Adipocyte (in vitro differentiated cells): ENCODE results near the gene AJAP1.

Experiments used
- DNase-seq: peaks from one replicate; pipeline ENCODE4 v3.0.0-alpha.2; 2015; ENCODE audit warnings: low read depth
- H3K27me3 ChIP-seq: replicated peaks from 2 replicates; pipeline ENCODE4 v1.7.0; 2013; ENCODE audit warnings: mild to moderate bottlenecking, low read length, moderate library complexity; ENCODE audit not compliant: control insufficient read depth, insufficient read depth
- H3K36me3 ChIP-seq: 2 replicates; pipeline ENCODE4 v1.7.0; 2013; ENCODE audit warnings: low read length, mild to moderate bottlenecking, moderate library complexity; ENCODE audit not compliant: control insufficient read depth, insufficient read depth, severe bottlenecking
- H3K4me1 ChIP-seq: 2 replicates; pipeline ENCODE4 v1.7.0; 2013; ENCODE audit warnings: mild to moderate bottlenecking, low read length, moderate library complexity; ENCODE audit not compliant: control insufficient read depth, insufficient read depth
- H3K4me3 ChIP-seq: 2 replicates; pipeline ENCODE4 v1.7.0; 2013; ENCODE audit warnings: mild to moderate bottlenecking, low read length, moderate library complexity
- H3K9ac ChIP-seq: 2 replicates; pipeline ENCODE4 v1.7.0; 2013; ENCODE audit warnings: mild to moderate bottlenecking, low read length, moderate library complexity
- H3K9me3 ChIP-seq: 2 replicates; pipeline ENCODE4 v1.7.0; 2013; ENCODE audit warnings: mild to moderate bottlenecking, low read length, moderate library complexity; ENCODE audit not compliant: control insufficient read depth

AJAP1 gene

DNA sequence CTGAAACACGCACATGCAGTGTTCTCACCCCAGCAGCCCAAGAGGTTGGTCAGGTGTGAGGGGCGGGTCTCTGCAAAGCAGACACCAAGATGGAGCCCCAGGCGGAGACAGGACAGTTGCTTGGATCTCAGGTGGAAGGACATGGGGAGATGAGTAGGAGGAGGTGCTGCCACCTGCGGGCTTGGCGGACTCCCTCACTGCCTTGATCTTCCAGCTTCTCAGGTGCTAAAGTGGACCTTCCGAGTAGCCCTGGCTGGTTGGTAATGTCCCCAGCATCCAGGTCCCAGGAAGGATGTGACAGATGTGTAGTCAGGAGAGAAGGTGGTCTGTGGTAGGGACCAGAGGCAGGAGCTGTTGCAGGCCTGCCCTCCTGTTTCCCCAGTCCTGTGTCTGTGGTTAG is 114.1 kb downstream of the AJAP1 start:
- no peaks in the 10 kb centered on the region for H3K9me3 ChIP-seq
- no peaks in the 10 kb centered on the region for H3K4me1 ChIP-seq
- H3K27me3 ChIP-seq = no peaks in the 10 kb centered on the region
- H3K36me3 ChIP-seq = no peaks in the 10 kb centered on the region
- no peak for DNase-seq
- H3K4me3 ChIP-seq = no peak overlapping the region
- no peak overlapping the region for H3K9ac ChIP-seq

GRCh38 chr1:4769516-4770280 is 115.3 kb downstream of the AJAP1 start:
- no peak overlapping the region for H3K4me3 ChIP-seq
- no peak for DNase-seq
- no peaks in the 10 kb centered on the region for H3K9me3 ChIP-seq
- no peaks in the 10 kb centered on the region for H3K36me3 ChIP-seq
- H3K4me1 ChIP-seq = no peaks in the 10 kb centered on the region
- H3K27me3 ChIP-seq = no peaks in the 10 kb centered on the region
- H3K9ac ChIP-seq = no peak overlapping the region

DNA sequence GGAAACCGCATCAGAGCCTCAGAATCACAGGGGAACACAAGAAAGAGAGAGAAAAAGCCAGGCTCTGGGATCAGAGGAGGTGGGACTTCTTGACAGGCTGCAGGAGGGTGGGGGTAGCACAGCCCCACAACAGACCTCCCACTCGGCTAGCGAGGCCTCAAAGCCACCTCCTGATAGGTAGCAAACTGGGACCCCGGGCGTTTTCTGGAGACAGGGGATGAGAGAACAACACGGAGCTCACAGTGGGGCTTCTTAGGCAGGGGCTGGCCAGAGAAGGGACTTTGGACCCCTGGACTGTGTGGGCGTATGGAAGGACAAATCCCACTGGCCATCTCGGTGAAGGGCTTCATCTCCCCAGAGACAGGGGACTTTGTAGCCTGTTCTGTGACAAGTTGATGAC is 116.3 kb downstream of the AJAP1 start:
- Histone ChIP-seq H3K9me3 (no peaks in the 10 kb centered on the region), H3K9ac (no peak overlapping the region), H3K4me1 (no peaks in the 10 kb centered on the region), H3K36me3 (no peaks in the 10 kb centered on the region), H3K4me3 (no peak overlapping the region), H3K27me3 (no peaks in the 10 kb centered on the region)
- no peak for DNase-seq

- Histone ChIP-seq H3K9me3 (no peaks in the 10 kb centered on the region), H3K4me3 (no peak overlapping the region), H3K4me1 (no peaks in the 10 kb centered on the region), H3K9ac (no peak overlapping the region), H3K36me3 (no peaks in the 10 kb centered on the region), H3K27me3 (no peaks in the 10 kb centered on the region)
- DNase-seq = no peak
Measured at GRCh38 chr1:4771267-4771666, 116.9 kb downstream of the AJAP1 start.

GRCh38 chr1:4771721-4772120 is 117.3 kb downstream of the AJAP1 start:
- no peak for DNase-seq
- Histone ChIP-seq H3K4me3 (no peak overlapping the region), H3K9ac (no peak overlapping the region), H3K36me3 (no peaks in the 10 kb centered on the region), H3K9me3 (no peaks in the 10 kb centered on the region), H3K4me1 (no peaks in the 10 kb centered on the region), H3K27me3 (no peaks in the 10 kb centered on the region)

GRCh38 chr1:4772294-4773010 is 118.0 kb downstream of the AJAP1 start:
- Histone ChIP-seq H3K4me1 (no peaks in the 10 kb centered on the region), H3K9me3 (no peaks in the 10 kb centered on the region), H3K9ac (no peak overlapping the region), H3K4me3 (no peak overlapping the region), H3K27me3 (no peaks in the 10 kb centered on the region), H3K36me3 (no peaks in the 10 kb centered on the region)
- no peak for DNase-seq

- H3K9me3 ChIP-seq = no peaks in the 10 kb centered on the region
- no peak overlapping the region for H3K9ac ChIP-seq
- H3K4me3 ChIP-seq = no peak overlapping the region
- no peaks in the 10 kb centered on the region for H3K4me1 ChIP-seq
- H3K27me3 ChIP-seq = no peaks in the 10 kb centered on the region
- DNase-seq = no peak
- no peaks in the 10 kb centered on the region for H3K36me3 ChIP-seq
Measured at GRCh38 chr1:4773226-4773625, 118.8 kb downstream of the AJAP1 start.

DNA sequence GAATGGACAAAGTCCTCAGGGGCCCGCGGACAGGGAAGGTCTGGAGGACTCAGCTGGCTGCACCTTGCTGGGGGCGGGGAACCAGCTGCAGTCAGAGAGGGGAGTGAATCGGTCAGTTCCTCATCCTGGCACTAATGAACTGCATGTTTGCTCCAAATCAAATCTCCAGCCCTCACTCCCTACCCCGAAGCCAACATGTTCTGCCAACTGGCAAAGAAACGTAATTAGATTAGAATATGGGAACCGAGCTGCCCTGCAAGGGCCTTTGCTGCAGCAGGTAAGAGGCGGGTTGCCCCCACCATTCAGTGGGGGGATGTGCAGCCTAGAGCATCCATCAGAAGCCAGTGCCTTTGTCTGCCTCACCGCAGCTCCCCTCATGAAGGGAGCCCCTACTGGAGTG is 121.1 kb downstream of the AJAP1 start:
- no peaks in the 10 kb centered on the region for H3K4me1 ChIP-seq
- H3K9me3 ChIP-seq = no peaks in the 10 kb centered on the region
- no peak overlapping the region for H3K9ac ChIP-seq
- DNase-seq = no peak
- H3K27me3 ChIP-seq = peaks cover 5% of the 10 kb centered on the region
- H3K4me3 ChIP-seq = no peak overlapping the region
- H3K36me3 ChIP-seq = no peaks in the 10 kb centered on the region

DNA sequence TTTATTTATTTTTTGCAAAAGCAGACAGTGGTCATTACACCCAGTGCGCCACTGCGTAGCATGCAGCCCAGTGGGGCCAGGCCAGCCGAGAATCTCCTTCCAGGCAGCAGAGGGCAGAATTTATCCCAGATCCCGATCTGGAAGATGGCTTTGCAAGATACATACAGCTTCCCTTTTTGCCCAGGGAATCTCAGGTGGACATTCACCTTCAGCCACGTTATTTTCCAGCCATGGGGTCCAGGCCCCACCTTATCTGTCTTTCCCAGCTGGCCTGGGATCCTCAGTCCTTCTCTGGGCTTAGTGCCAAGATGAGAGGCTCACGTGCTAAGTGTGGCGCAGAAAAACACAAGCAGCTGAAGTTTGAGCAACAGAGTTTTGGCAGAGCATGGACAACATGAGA is 123.6 kb downstream of the AJAP1 start:
- Histone ChIP-seq H3K4me1 (no peaks in the 10 kb centered on the region), H3K27me3 (peaks cover 5% of the 10 kb centered on the region), H3K9ac (no peak overlapping the region), H3K9me3 (no peaks in the 10 kb centered on the region), H3K36me3 (no peaks in the 10 kb centered on the region), H3K4me3 (no peak overlapping the region)
- no peak for DNase-seq

- H3K9ac ChIP-seq = no peak overlapping the region
- no peaks in the 10 kb centered on the region for H3K9me3 ChIP-seq
- H3K4me3 ChIP-seq = no peak overlapping the region
- DNase-seq = no peak
- H3K36me3 ChIP-seq = no peaks in the 10 kb centered on the region
- H3K27me3 ChIP-seq = peaks cover 5% of the 10 kb centered on the region
- H3K4me1 ChIP-seq = no peaks in the 10 kb centered on the region
Measured at GRCh38 chr1:4781646-4782045, 127.2 kb downstream of the AJAP1 start.

DNA sequence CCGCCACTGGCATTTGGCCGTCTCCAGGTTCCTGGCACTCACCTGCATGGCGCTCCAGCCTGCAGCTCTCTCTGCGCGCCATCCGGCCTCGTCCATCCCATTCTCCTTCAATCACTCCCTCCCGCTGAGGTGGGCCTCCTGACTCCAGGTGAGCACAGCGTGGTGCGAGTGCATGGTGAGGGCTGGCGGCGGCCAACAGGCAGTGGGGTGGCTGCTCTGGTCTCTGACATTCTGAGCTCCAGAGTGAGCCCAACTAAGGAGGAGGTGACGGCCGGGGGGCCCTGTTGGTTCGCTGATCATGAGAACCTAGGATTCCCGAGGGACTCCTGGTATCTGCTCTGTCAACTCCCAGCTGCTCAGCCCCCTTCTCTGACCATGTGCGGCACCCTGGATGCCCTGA is 130.4 kb downstream of the AJAP1 start:
- DNase-seq = no peak
- H3K4me1 ChIP-seq = no peaks in the 10 kb centered on the region
- no peaks in the 10 kb centered on the region for H3K36me3 ChIP-seq
- no peak overlapping the region for H3K4me3 ChIP-seq
- no peaks in the 10 kb centered on the region for H3K27me3 ChIP-seq
- no peak overlapping the region for H3K9ac ChIP-seq
- H3K9me3 ChIP-seq = no peaks in the 10 kb centered on the region
